AG04449 (cell line): ENCODE data around the gene PIGB.

Experiments used
- CTCF ChIA-PET: fragments of 350-600 bp; formaldehyde crosslinking; extraction: SDS; loops from one replicate; lab custom pipeline; 2021; ENCODE audit warnings: antibody characterized with exemption; lab: Yijun Ruan, JAX
- POLR2A ChIA-PET: fragments of 400-600, 350-600 bp; formaldehyde crosslinking; extraction: SDS; loops from one replicate; lab custom pipeline; 2020; ENCODE audit warnings: antibody characterized with exemption, inconsistent platforms; lab: Yijun Ruan, JAX
- DNase-seq: peaks from one replicate; pipeline ENCODE4 v3.0.0-alpha.2; 2010; ENCODE audit warnings: low read depth, low spot score
- H3K4me3 ChIP-seq: 2 replicates; pipeline ENCODE4 v1.5.1; 2011; ENCODE audit warnings: low read depth, mild to moderate bottlenecking, control low read depth, low read length
- CTCF ChIP-seq: IDR thresholded peaks from one replicate; pipeline ENCODE4 v1.5.1; 2011; ENCODE audit warnings: mild to moderate bottlenecking, moderate library complexity, low read length, control low read depth, inconsistent platforms; ENCODE audit not compliant: insufficient read depth; ENCODE audit errors: missing control alignments

Gene PIGB

GRCh38 chr15:55379095-55379494 is 60.1 kb downstream of the PIGB start:
- TF ChIP-seq CTCF = no peak
- ChIA-PET CTCF (no interaction called here), POLR2A (no interaction called here)
- no peak overlapping the region for H3K4me3 ChIP-seq
- DNase-seq = no peak

GRCh38 chr15:55381595-55381994 is 62.6 kb downstream of the PIGB start:
- POLR2A ChIA-PET = no interaction called here
- CTCF ChIA-PET = no interaction called here
- no peak for DNase-seq
- TF ChIP-seq CTCF = no peak
- no peak overlapping the region for H3K4me3 ChIP-seq

GRCh38 chr15:55383687-55384086 is 64.7 kb downstream of the PIGB start:
- ChIA-PET POLR2A (no interaction called here), CTCF (interaction anchor here (1.2 to 1.4 kb wide), 2 partner anchors 10 to 24 kb away, joined by 3 read pairs; partner anchors contain the start of genes CCPG1 and PIERCE2)
- TF ChIP-seq CTCF = no peak
- no peak overlapping the region for H3K4me3 ChIP-seq
- no peak for DNase-seq

GRCh38 chr15:55387027-55387426 is 68.0 kb downstream of the PIGB start:
- DNase-seq = no peak
- no peak overlapping the region for H3K4me3 ChIP-seq
- ChIA-PET CTCF (no interaction called here), POLR2A (no interaction called here)
- TF ChIP-seq CTCF = no peak

- ChIA-PET POLR2A (no interaction called here), CTCF (interaction anchor here (0.5 to 0.7 kb wide), 2 partner anchors 13 to 368 kb away, joined by 3 to 4 read pairs; no protein-coding TSS in a partner anchor)
- DNase-seq = no peak
- no peak for TF ChIP-seq CTCF
- no peak overlapping the region for H3K4me3 ChIP-seq
These were observed 70.2 kb downstream of the PIGB start for GRCh38 chr15:55389264-55389607.

GRCh38 chr15:55394694-55395093 is 75.7 kb downstream of the PIGB start:
- TF ChIP-seq CTCF = no peak
- H3K4me3 ChIP-seq = no peak overlapping the region
- ChIA-PET CTCF (interaction anchor here (1.2 to 6.1 kb wide), 2 partner anchors 13 to 103 kb away, joined by 3 to 38 read pairs; partner anchors contain the start of genes CCPG1 and PIERCE2), POLR2A (no interaction called here)
- DNase-seq = no peak
